ENCODE data around the gene KCNAB1. TPM values are rescaled to one million over a fixed set of nuclear protein-coding genes. Genes with fewer than 3 reads are reported as not detected.
A peak's percentile ranks its signal among the peaks of the same experiment; 100 is the strongest.

KCNAB1 gene
- total and polyA plus RNA-seq, 4 donors, result 0.16 to 2.4 (median 0.72) TPM

- no peak overlapping the region for H3K9ac ChIP-seq (ENCODE audit: insufficient read depth in 1 of 2, low read length in 2 of 2)
- H3K4me3 ChIP-seq, result no peak overlapping the region
- no peaks in the 10 kb centered on the region for H3K36me3 ChIP-seq (ENCODE audit: control insufficient read depth in 4 of 4, insufficient read depth in 4 of 4, low read length in 4 of 4)
- no peak overlapping the region for H3K27ac ChIP-seq (ENCODE audit: low read depth in 1 of 2, low read length in 1 of 2)
- ATAC-seq (ENCODE audit: insufficient read depth, low FRiP score), result no peak
- no peaks in the 10 kb centered on the region for H3K27me3 ChIP-seq (ENCODE audit: control insufficient read depth in 3 of 3, insufficient read depth in 3 of 3, low read length in 2 of 3)
- no peak for DNase-seq
- TF ChIP-seq, protein P1, sequence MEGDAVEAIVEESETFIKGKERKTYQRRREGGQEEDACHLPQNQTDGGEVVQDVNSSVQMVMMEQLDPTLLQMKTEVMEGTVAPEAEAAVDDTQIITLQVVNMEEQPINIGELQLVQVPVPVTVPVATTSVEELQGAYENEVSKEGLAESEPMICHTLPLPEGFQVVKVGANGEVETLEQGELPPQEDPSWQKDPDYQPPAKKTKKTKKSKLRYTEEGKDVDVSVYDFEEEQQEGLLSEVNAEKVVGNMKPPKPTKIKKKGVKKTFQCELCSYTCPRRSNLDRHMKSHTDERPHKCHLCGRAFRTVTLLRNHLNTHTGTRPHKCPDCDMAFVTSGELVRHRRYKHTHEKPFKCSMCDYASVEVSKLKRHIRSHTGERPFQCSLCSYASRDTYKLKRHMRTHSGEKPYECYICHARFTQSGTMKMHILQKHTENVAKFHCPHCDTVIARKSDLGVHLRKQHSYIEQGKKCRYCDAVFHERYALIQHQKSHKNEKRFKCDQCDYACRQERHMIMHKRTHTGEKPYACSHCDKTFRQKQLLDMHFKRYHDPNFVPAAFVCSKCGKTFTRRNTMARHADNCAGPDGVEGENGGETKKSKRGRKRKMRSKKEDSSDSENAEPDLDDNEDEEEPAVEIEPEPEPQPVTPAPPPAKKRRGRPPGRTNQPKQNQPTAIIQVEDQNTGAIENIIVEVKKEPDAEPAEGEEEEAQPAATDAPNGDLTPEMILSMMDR (IDR thresholded peaks at IDR 0.05; ENCODE audit: control extremely low read depth, extremely low read depth), result no peak
- H3K4me1 ChIP-seq (ENCODE audit: control insufficient read depth in 5 of 5, insufficient read depth in 5 of 5, low read length in 5 of 5), result peaks cover 0 to 1% (median 0%) of the 10 kb centered on the region in 5 donors
- H3K9me3 ChIP-seq (ENCODE audit: control insufficient read depth in 4 of 4, insufficient read depth in 3 of 4, low read length in 3 of 4), result no peaks in the 10 kb centered on the region
- 95 to 97% methylated on average over 5 of the region's 5 CpGs for WGBS, 2 donors
Observed at GRCh38 chr3:156172536-156172935, 52.2 kb downstream of the KCNAB1 start.

- ATAC-seq (ENCODE audit: insufficient read depth, low FRiP score), result no peak
- Histone ChIP-seq H3K9me3 (ENCODE audit: control insufficient read depth in 4 of 4, insufficient read depth in 3 of 4, low read length in 3 of 4) (no peaks in the 10 kb centered on the region), H3K27ac (ENCODE audit: low read depth in 1 of 2, low read length in 1 of 2) (no peak overlapping the region), H3K4me3 (no peak overlapping the region), H3K9ac (ENCODE audit: insufficient read depth in 1 of 2, low read length in 2 of 2) (no peak overlapping the region), H3K36me3 (ENCODE audit: control insufficient read depth in 4 of 4, insufficient read depth in 4 of 4, low read length in 4 of 4) (no peaks in the 10 kb centered on the region), H3K27me3 (ENCODE audit: control insufficient read depth in 3 of 3, insufficient read depth in 3 of 3, low read length in 2 of 3) (no peaks in the 10 kb centered on the region), H3K4me1 (ENCODE audit: control insufficient read depth in 5 of 5, insufficient read depth in 5 of 5, low read length in 5 of 5) (peaks cover 0 to 1% (median 0%) of the 10 kb centered on the region in 5 donors)
- 77 to 89% methylated on average over 4 of the region's 4 CpGs for WGBS, 2 donors
- DNase-seq, result peak in 2 of 3 donors; percentile 22 to 54
- TF ChIP-seq, protein P1 (IDR thresholded peaks at IDR 0.05; ENCODE audit: control extremely low read depth, extremely low read depth), result no peak
Observed at GRCh38 chr3:156174229-156174847, 54.0 kb downstream of the KCNAB1 start.

GRCh38 chr3:156175570-156175969, 55.2 kb downstream of the KCNAB1 start:
- ATAC-seq (ENCODE audit: insufficient read depth, low FRiP score), result no peak
- peaks cover 0 to 1% (median 0%) of the 10 kb centered on the region in 5 donors for H3K4me1 ChIP-seq (ENCODE audit: control insufficient read depth in 5 of 5, insufficient read depth in 5 of 5, low read length in 5 of 5)
- whole genome bisulfite sequencing, 2 donors, result 88 to 90% methylated on average over 7 of the region's 7 CpGs
- DNase-seq, result no peak
- no peak overlapping the region for H3K4me3 ChIP-seq
- H3K27ac ChIP-seq (ENCODE audit: low read depth in 1 of 2, low read length in 1 of 2), result no peak overlapping the region
- H3K36me3 ChIP-seq (ENCODE audit: control insufficient read depth in 4 of 4, insufficient read depth in 4 of 4, low read length in 4 of 4), result no peaks in the 10 kb centered on the region
- TF ChIP-seq, protein P1 (IDR thresholded peaks at IDR 0.05; ENCODE audit: control extremely low read depth, extremely low read depth), result no peak
- no peaks in the 10 kb centered on the region for H3K27me3 ChIP-seq (ENCODE audit: control insufficient read depth in 3 of 3, insufficient read depth in 3 of 3, low read length in 2 of 3)
- no peaks in the 10 kb centered on the region for H3K9me3 ChIP-seq (ENCODE audit: control insufficient read depth in 4 of 4, insufficient read depth in 3 of 4, low read length in 3 of 4)
- no peak overlapping the region for H3K9ac ChIP-seq (ENCODE audit: insufficient read depth in 1 of 2, low read length in 2 of 2)

DNA sequence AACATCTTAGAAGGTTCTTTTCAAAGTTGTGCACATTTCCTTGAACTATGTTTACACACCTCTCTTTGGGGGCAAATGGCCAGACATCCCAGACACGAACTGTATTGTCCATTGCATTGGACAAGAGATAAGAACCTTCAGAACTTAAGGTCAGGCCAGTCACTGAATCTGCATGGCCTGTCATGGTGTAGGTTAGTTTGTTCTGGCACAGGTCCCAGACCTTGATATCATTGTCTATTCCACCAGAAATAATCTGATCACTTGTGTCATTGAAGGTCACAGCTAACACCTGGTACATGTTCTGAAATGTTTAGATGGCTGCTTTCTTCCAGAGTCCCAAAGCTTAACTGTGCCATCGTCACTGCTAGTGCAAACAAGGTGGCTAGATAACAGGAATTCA, 55.7 kb downstream of the KCNAB1 start:
- Histone ChIP-seq H3K9me3 (ENCODE audit: control insufficient read depth in 4 of 4, insufficient read depth in 3 of 4, low read length in 3 of 4) (no peaks in the 10 kb centered on the region), H3K27ac (ENCODE audit: low read depth in 1 of 2, low read length in 1 of 2) (no peak overlapping the region), H3K4me3 (no peak overlapping the region), H3K36me3 (ENCODE audit: control insufficient read depth in 4 of 4, insufficient read depth in 4 of 4, low read length in 4 of 4) (no peaks in the 10 kb centered on the region), H3K4me1 (ENCODE audit: control insufficient read depth in 5 of 5, insufficient read depth in 5 of 5, low read length in 5 of 5) (peaks cover 0 to 1% (median 0%) of the 10 kb centered on the region in 5 donors), H3K9ac (ENCODE audit: insufficient read depth in 1 of 2, low read length in 2 of 2) (no peak overlapping the region), H3K27me3 (ENCODE audit: control insufficient read depth in 3 of 3, insufficient read depth in 3 of 3, low read length in 2 of 3) (no peaks in the 10 kb centered on the region)
- TF ChIP-seq, protein P1 (IDR thresholded peaks at IDR 0.05; ENCODE audit: control extremely low read depth, extremely low read depth), result no peak
- DNase-seq (no peak), ATAC-seq (ENCODE audit: insufficient read depth, low FRiP score) (no peak)
- 55 to 81% methylated on average over 2 of the region's 2 CpGs for WGBS, 2 donors
